K562 (cell line): ENCODE results near the gene TRPM2. TPM values are rescaled to one million over a fixed set of nuclear protein-coding genes. Genes with fewer than 3 reads are reported as not detected.
A peak's percentile ranks its signal among the peaks of the same experiment; 100 is the strongest.

Experiments used
- CBFA2T3 ChIP-seq: fragments of 450-650 bp; IDR thresholded peaks from 2 replicates; pipeline ENCODE4 v1.6.1; 2017
- CREB3 ChIP-seq: fragments of 450-650 bp; conservative IDR thresholded peaks from 2 replicates; pipeline ENCODE4 v1.6.1; 2016; ENCODE audit warnings: missing genetic modification characterization, low read depth, mild to moderate bottlenecking, missing compliant biosample characterization, moderate library complexity
- FOXK2 ChIP-seq, 2 experiments: fragments of 450-650 bp; IDR thresholded peaks in 1 of 2; conservative IDR thresholded peaks in 1 of 2; 2 replicates each; pipeline ENCODE4 v1.6.1; 2016; ENCODE audit warnings: low read depth in 2 of 2, mild to moderate bottlenecking in 1 of 2
- GTF2E2 ChIP-seq: fragments of 200-800 bp; sonication (Bioruptor generic); IDR thresholded peaks from 2 replicates; pipeline ENCODE4 v1.6.1; 2016; ENCODE audit warnings: missing genetic modification characterization, missing compliant biosample characterization
- HDAC3 ChIP-seq: fragments of 450-650 bp; IDR thresholded peaks from 2 replicates; pipeline ENCODE4 v1.6.1; 2018; ENCODE audit warnings: borderline replicate concordance, mild to moderate bottlenecking, moderate library complexity; ENCODE audit not compliant: partially characterized antibody
- KAT8 ChIP-seq: fragments of 450-650 bp; IDR thresholded peaks from 2 replicates; pipeline ENCODE4 v1.6.1; 2016; ENCODE audit warnings: low read depth, mild to moderate bottlenecking
- L3MBTL2 ChIP-seq: fragments of 450-650 bp; IDR thresholded peaks from 2 replicates; pipeline ENCODE4 v1.6.1; 2016; ENCODE audit warnings: mild to moderate bottlenecking, moderate library complexity
- MBD1 ChIP-seq: fragments of 250-450 bp; sonication (Bioruptor Pico); IDR thresholded peaks from 2 replicates; pipeline ENCODE4 v1.8.0; 2022; ENCODE audit warnings: inconsistent platforms
- MTA1 ChIP-seq: fragments of 450-650 bp; IDR thresholded peaks from 2 replicates; pipeline ENCODE4 v1.6.1; 2017; ENCODE audit warnings: borderline replicate concordance
- NCOR1 ChIP-seq: fragments of 450-650 bp; IDR thresholded peaks from 2 replicates; pipeline ENCODE4 v1.6.1; 2016; ENCODE audit warnings: mild to moderate bottlenecking, moderate library complexity
- PHTF2 ChIP-seq: fragments of 250-450 bp; sonication (Bioruptor Pico); IDR thresholded peaks from 2 replicates; pipeline ENCODE4 v1.5.0; 2021; ENCODE audit warnings: mild to moderate bottlenecking
- PPARD ChIP-seq: fragments of 250-450 bp; sonication (Bioruptor Pico); IDR thresholded peaks from 2 replicates; pipeline ENCODE4 v1.8.0; 2022; ENCODE audit warnings: inconsistent platforms, mild to moderate bottlenecking, moderate library complexity
- RCOR1 ChIP-seq, 2 experiments: IDR thresholded peaks; 2 replicates each; pipeline ENCODE4 v1.6.1; 2012; ENCODE audit warnings: low read depth in 2 of 2, low read length in 2 of 2, borderline replicate concordance in 1 of 2, improper control_type of control experiment in 1 of 2
- RHOXF2B ChIP-seq: fragments of 250-450 bp; sonication (Bioruptor Pico); conservative IDR thresholded peaks from 2 replicates; pipeline ENCODE4 v1.5.1; 2021
- SFPQ ChIP-seq: fragments of 200-400 bp; formaldehyde crosslinking; IDR thresholded peaks from 2 replicates; pipeline ENCODE4 v1.6.1; 2017; ENCODE audit warnings: mild to moderate bottlenecking, low read depth, low read length, moderate library complexity
- SNIP1 ChIP-seq: fragments of 450-650 bp; IDR thresholded peaks from 2 replicates; pipeline ENCODE4 v1.7.1; 2017; ENCODE audit warnings: low read depth, mild to moderate bottlenecking
- SRF ChIP-seq, 2 experiments: fragments of 250-450, 450-650 bp in 1 of 2; sonication (Bioruptor Pico) in 1 of 2; sonication (generic) in 1 of 2; formaldehyde crosslinking; IDR thresholded peaks; 2 replicates each; pipeline versions ENCODE4 v1.5.0 to v1.5.1; 2020 to 2022; ENCODE audit warnings: mild to moderate bottlenecking in 1 of 2, missing genetic modification reagents in 1 of 2
- ZNF140 ChIP-seq: fragments of 250-450 bp; sonication (Bioruptor Pico); IDR thresholded peaks from 2 replicates; pipeline ENCODE4 v1.8.0; 2021; ENCODE audit warnings: moderate library complexity, mild to moderate bottlenecking, inconsistent platforms
- ZNF174 ChIP-seq: fragments of 250-450 bp; sonication (Bioruptor Pico); IDR thresholded peaks from 2 replicates; pipeline ENCODE4 v1.4.0; 2020; ENCODE audit warnings: mild to moderate bottlenecking
- polyA plus RNA-seq, 8 experiments: library from polyadenylated mRNA; depleted of rRNA in 4 of 8; stranded (reverse) in 5 of 8; unstranded in 3 of 8; fragments of >200 nt; fragmentation: Nextera tagmentation in 2 of 8; fragmentation: Illumina TruSeq in 1 of 8; extraction: Ambion mirVana in 2 of 8; extraction: Trizol in 1 of 8; gene quantifications; 2 replicates each; pipeline versions ENCODE4 v1.2.1 to v1.2.3, GENCODE V29; 2011 to 2014; ENCODE audit warnings: inconsistent platforms in 1 of 8, missing spikeins in 1 of 8
- total RNA-seq, 7 experiments: library from RNA; depleted of rRNA in 6 of 7; stranded (reverse); fragments of >200 nt in 6 of 7; fragmentation: Illumina TruSeq in 2 of 7; extraction: Trizol in 2 of 7; gene quantifications; 2 replicates each; pipeline versions ENCODE4 v1.2.1 to v1.2.3, GENCODE V29; 2011 to 2021; ENCODE audit warnings: low replicate concordance in 1 of 7
- TF ChIP-seq, protein P1 (sequence below), 3 experiments: IDR thresholded peaks in 2 of 3; conservative IDR thresholded peaks in 1 of 3; 2 replicates each; pipeline ENCODE4 v1.5.1; 2011 to 2012; ENCODE audit warnings: low read length in 3 of 3, mild to moderate bottlenecking in 3 of 3, control low read depth in 2 of 3, improper control_type of control experiment in 1 of 3, inconsistent platforms in 1 of 3, low read depth in 1 of 3, mixed read lengths in 1 of 3, moderate library complexity in 1 of 3; ENCODE audit not compliant: insufficient read depth in 2 of 3
- TF ChIP-seq, protein P2 (sequence below): IDR thresholded peaks from 3 replicates; pipeline ENCODE4 v1.6.1; 2011; ENCODE audit warnings: borderline replicate concordance, mild to moderate bottlenecking; ENCODE audit not compliant: insufficient read length, insufficient read depth

Gene TRPM2
- total and polyA plus RNA-seq, 9 of the 15 experiments (the other 6 are each of a cell fraction or from before 2014, with no cell fraction given): 0.33 to 2.1 (median 0.98) TPM; not detected in 2

- TF ChIP-seq PPARD (CRISPR knock-in tag): no peak
- no peak for TF ChIP-seq MTA1
- no peak for TF ChIP-seq NCOR1
- TF ChIP-seq RHOXF2B (CRISPR knock-in tag): no peak
- TF ChIP-seq CBFA2T3: no peak
- TF ChIP-seq FOXK2 (conservative IDR thresholded peaks at IDR 0.05 in 1 of 2, IDR thresholded peaks at IDR 0.05 in 1 of 2; ENCODE audit: low read depth in 2 of 2): no peak
- no peak for TF ChIP-seq SRF (CRISPR knock-in tag; IDR thresholded peaks at IDR 0.05)
- no peak for TF ChIP-seq GTF2E2 (tag)
- TF ChIP-seq, protein P1, sequence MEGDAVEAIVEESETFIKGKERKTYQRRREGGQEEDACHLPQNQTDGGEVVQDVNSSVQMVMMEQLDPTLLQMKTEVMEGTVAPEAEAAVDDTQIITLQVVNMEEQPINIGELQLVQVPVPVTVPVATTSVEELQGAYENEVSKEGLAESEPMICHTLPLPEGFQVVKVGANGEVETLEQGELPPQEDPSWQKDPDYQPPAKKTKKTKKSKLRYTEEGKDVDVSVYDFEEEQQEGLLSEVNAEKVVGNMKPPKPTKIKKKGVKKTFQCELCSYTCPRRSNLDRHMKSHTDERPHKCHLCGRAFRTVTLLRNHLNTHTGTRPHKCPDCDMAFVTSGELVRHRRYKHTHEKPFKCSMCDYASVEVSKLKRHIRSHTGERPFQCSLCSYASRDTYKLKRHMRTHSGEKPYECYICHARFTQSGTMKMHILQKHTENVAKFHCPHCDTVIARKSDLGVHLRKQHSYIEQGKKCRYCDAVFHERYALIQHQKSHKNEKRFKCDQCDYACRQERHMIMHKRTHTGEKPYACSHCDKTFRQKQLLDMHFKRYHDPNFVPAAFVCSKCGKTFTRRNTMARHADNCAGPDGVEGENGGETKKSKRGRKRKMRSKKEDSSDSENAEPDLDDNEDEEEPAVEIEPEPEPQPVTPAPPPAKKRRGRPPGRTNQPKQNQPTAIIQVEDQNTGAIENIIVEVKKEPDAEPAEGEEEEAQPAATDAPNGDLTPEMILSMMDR (IDR thresholded peaks at IDR 0.05 in 2 of 3, conservative IDR thresholded peaks at IDR 0.05 in 1 of 3; ENCODE audit: insufficient read depth in 2 of 3, low read depth in 1 of 3, low read length in 3 of 3): peak; percentile 53 to 62 (median 61)
- TF ChIP-seq HDAC3: no peak
- no peak for TF ChIP-seq CREB3 (tag)
- peak; percentile 84 for TF ChIP-seq L3MBTL2
- TF ChIP-seq, protein P2, sequence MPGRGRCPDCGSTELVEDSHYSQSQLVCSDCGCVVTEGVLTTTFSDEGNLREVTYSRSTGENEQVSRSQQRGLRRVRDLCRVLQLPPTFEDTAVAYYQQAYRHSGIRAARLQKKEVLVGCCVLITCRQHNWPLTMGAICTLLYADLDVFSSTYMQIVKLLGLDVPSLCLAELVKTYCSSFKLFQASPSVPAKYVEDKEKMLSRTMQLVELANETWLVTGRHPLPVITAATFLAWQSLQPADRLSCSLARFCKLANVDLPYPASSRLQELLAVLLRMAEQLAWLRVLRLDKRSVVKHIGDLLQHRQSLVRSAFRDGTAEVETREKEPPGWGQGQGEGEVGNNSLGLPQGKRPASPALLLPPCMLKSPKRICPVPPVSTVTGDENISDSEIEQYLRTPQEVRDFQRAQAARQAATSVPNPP: no peak
- TF ChIP-seq RCOR1 (IDR thresholded peaks at IDR 0.05; ENCODE audit: borderline replicate concordance in 1 of 2, low read depth in 2 of 2, low read length in 2 of 2): peak in 1 of 2 experiments; percentile 45; a peak in 1 of 4 replicates
- TF ChIP-seq KAT8: no peak
- TF ChIP-seq ZNF140 (CRISPR knock-in tag): no peak
- TF ChIP-seq SNIP1: no peak
- no peak for TF ChIP-seq MBD1
- no peak for TF ChIP-seq SFPQ
- TF ChIP-seq PHTF2 (CRISPR knock-in tag): no peak
- no peak for TF ChIP-seq ZNF174 (CRISPR knock-in tag)
These were observed 131.9 kb downstream of the TRPM2 start (continued) for GRCh38 chr21:44485254-44485793.
